ENCODE data around the gene CAMSAP1.
A peak's percentile ranks its signal among the peaks of the same experiment; 100 is the strongest.
"Not testable (repeated sequence)": the region's sequence is repeated elsewhere in the genome, so short reads cannot be mapped to it uniquely, and the experiment has no call there.

The CAMSAP1 gene

GRCh38 chr9:135919318-135919890 lies 12.1 kb upstream of the CAMSAP1 start:
- no peak for DNase-seq

GRCh38 chr9:135916227-135916626 lies 8.9 kb upstream of the CAMSAP1 start:
- DNase-seq: not testable (repeated sequence)

- DNase-seq: no peak
These were observed 7.6 kb upstream of the CAMSAP1 start for GRCh38 chr9:135914921-135915320.

- not testable (repeated sequence) for DNase-seq
These were observed 3.9 kb upstream of the CAMSAP1 start for GRCh38 chr9:135911233-135911632.

GRCh38 chr9:135910757-135911156 lies 3.4 kb upstream of the CAMSAP1 start:
- no peak for DNase-seq

- DNase-seq: no peak
These were observed 2.9 kb upstream of the CAMSAP1 start for GRCh38 chr9:135910216-135910615.

- DNase-seq: no peak
These were observed 2.0 kb upstream of the CAMSAP1 start for GRCh38 chr9:135909371-135909770.

GRCh38 chr9:135908754-135909204 lies 1.4 kb upstream of the CAMSAP1 start:
- no peak for DNase-seq

- DNase-seq: no peak
These were observed 877 bp upstream of the CAMSAP1 start for GRCh38 chr9:135908093-135908753.

- no peak for DNase-seq
These were observed 328 bp downstream of the CAMSAP1 start for GRCh38 chr9:135907006-135907430.

GRCh38 chr9:135906291-135907005 lies 898 bp downstream of the CAMSAP1 start:
- DNase-seq: no peak

- peak; percentile 63 for DNase-seq
These were observed 1.7 kb downstream of the CAMSAP1 start for GRCh38 chr9:135905380-135906258.

- no peak for DNase-seq
These were observed 3.4 kb downstream of the CAMSAP1 start for GRCh38 chr9:135903786-135904520.

GRCh38 chr9:135903358-135903656 lies 4.0 kb downstream of the CAMSAP1 start:
- no peak for DNase-seq

GRCh38 chr9:135902655-135903357 lies 4.5 kb downstream of the CAMSAP1 start:
- DNase-seq: no peak

- no peak for DNase-seq
These were observed 5.5 kb downstream of the CAMSAP1 start for GRCh38 chr9:135901826-135902225.

GRCh38 chr9:135901031-135901758 lies 6.2 kb downstream of the CAMSAP1 start:
- no peak for DNase-seq

GRCh38 chr9:135898634-135899407 lies 8.5 kb downstream of the CAMSAP1 start:
- DNase-seq: no peak

GRCh38 chr9:135896626-135897025 lies 10.7 kb downstream of the CAMSAP1 start:
- no peak for DNase-seq

- no peak for DNase-seq
These were observed 11.1 kb downstream of the CAMSAP1 start for GRCh38 chr9:135896205-135896604.

Measured in CD4-positive, alpha-beta T cell treated with Interleukin-4 for 4 hours (primary cell).